CD4-positive, alpha-beta T cell treated with Interleukin-4 for 4 hours (primary cell): ENCODE measurements around the gene FRMPD1.

Experiments
- DNase-seq: peaks from one replicate; pipeline ENCODE4 v3.0.0-alpha.2; 2020

The FRMPD1 gene

GRCh38 chr9:37788332-37788731 lies 137.6 kb downstream of the FRMPD1 start:
- DNase-seq = no peak

GRCh38 chr9:37790096-37790495 lies 139.3 kb downstream of the FRMPD1 start:
- no peak for DNase-seq

- no peak for DNase-seq
Measured at GRCh38 chr9:37792122-37792521, 141.4 kb downstream of the FRMPD1 start.

GRCh38 chr9:37796232-37796631 lies 145.5 kb downstream of the FRMPD1 start:
- no peak for DNase-seq
